Measurements from ENCODE around the gene ADGRG1.
"Not testable (repeated sequence)": the region's sequence is repeated elsewhere in the genome, so short reads cannot be mapped to it uniquely, and the experiment has no call there.

GRCh38 chr16:57712569-57712968 lies 84.1 kb downstream of the ADGRG1 start:
- not testable (repeated sequence) for TF ChIP-seq EZH2phosphoT487 (IDR thresholded peaks at IDR 0.05; ENCODE audit: borderline replicate concordance, low read depth); CTCF (IDR thresholded peaks at IDR 0.05); RXRA (IDR thresholded peaks at IDR 0.05; ENCODE audit: borderline replicate concordance, low read depth); FOSL2 (IDR thresholded peaks at IDR 0.05; ENCODE audit: borderline replicate concordance, low read depth)
